Nucleus accumbens (tissue), 56 donors: ENCODE data around the gene NBPF20.
A peak's percentile ranks its signal among the peaks of the same experiment; 100 is the strongest.
"Not testable (repeated sequence)": the region's sequence is repeated elsewhere in the genome, so short reads cannot be mapped to it uniquely, and the experiment has no call there.

Source experiments
- DNase-seq, 56 donors: peaks; one replicate each; lab custom pipeline; 2025; lab: John Stamatoyannopoulos, UW

NBPF20 gene

GRCh38 chr1:145425436-145426029 lies at the start of gene NBPF20:
NBPF20 (minus strand) TSS chr1:145425603; CDS start chr1:145405272, 20,331 bp downstream.
- peak in 52 of 56 donors; percentile 9 to 87 (median 51) for DNase-seq

GRCh38 chr1:145474837-145475368 lies 49.5 kb upstream of the NBPF20 start:
- not testable (repeated sequence) for DNase-seq

- DNase-seq: not testable (repeated sequence)
These were observed 47.3 kb upstream of the NBPF20 start for GRCh38 chr1:145472731-145473130.

- not testable (repeated sequence) for DNase-seq
These were observed 46.0 kb upstream of the NBPF20 start for GRCh38 chr1:145471365-145471764.

- DNase-seq: peak in 17 of 56 donors; percentile 0 to 40 (median 11)
These were observed 40.2 kb upstream of the NBPF20 start for GRCh38 chr1:145465405-145466144.

- not testable (repeated sequence) for DNase-seq
These were observed 39.4 kb upstream of the NBPF20 start for GRCh38 chr1:145464708-145465336.

GRCh38 chr1:145464017-145464416 lies 38.6 kb upstream of the NBPF20 start:
- DNase-seq: not testable (repeated sequence)

GRCh38 chr1:145460684-145461083 lies 35.3 kb upstream of the NBPF20 start:
- DNase-seq: not testable (repeated sequence)

GRCh38 chr1:145460048-145460447 lies 34.6 kb upstream of the NBPF20 start:
- not testable (repeated sequence) for DNase-seq

GRCh38 chr1:145459591-145459990 lies 34.2 kb upstream of the NBPF20 start:
- DNase-seq: not testable (repeated sequence)

- not testable (repeated sequence) for DNase-seq
These were observed 33.7 kb upstream of the NBPF20 start for GRCh38 chr1:145459063-145459462.

GRCh38 chr1:145454824-145455177 lies 29.4 kb upstream of the NBPF20 start:
- not testable (repeated sequence) for DNase-seq

GRCh38 chr1:145453873-145454823 lies 28.7 kb upstream of the NBPF20 start:
- not testable (repeated sequence) for DNase-seq

- not testable (repeated sequence) for DNase-seq
These were observed 27.1 kb upstream of the NBPF20 start for GRCh38 chr1:145452506-145452905.

- DNase-seq: peak in 1 of 56 donors; percentile 5
These were observed 26.5 kb upstream of the NBPF20 start for GRCh38 chr1:145451914-145452313.

- DNase-seq: not testable (repeated sequence)
These were observed 19.8 kb upstream of the NBPF20 start for GRCh38 chr1:145445219-145445618.

GRCh38 chr1:145442340-145442739 lies 16.9 kb upstream of the NBPF20 start:
- DNase-seq: not testable (repeated sequence)

- DNase-seq: not testable (repeated sequence)
These were observed 6.2 kb upstream of the NBPF20 start for GRCh38 chr1:145431363-145432256.

GRCh38 chr1:145430830-145431229 lies 5.4 kb upstream of the NBPF20 start:
- not testable (repeated sequence) for DNase-seq
